Neural progenitor cell (in vitro differentiated cells): ENCODE results near the gene INCENP. TPM values are rescaled to one million over a fixed set of nuclear protein-coding genes. Genes with fewer than 3 reads are reported as not detected.
"Not testable (repeated sequence)": the region's sequence is repeated elsewhere in the genome, so short reads cannot be mapped to it uniquely, and the experiment has no call there.

Experiments used
- DNase-seq: peaks from one replicate; pipeline ENCODE4 v3.0.0-alpha.2; 2016; ENCODE audit warnings: low spot score
- H2AFZ ChIP-seq: fragments of 200-600 bp; sonication (generic); replicated peaks from 2 replicates; pipeline ENCODE4 v1.6.1; 2016; ENCODE audit warnings: antibody characterized with exemption
- H3F3A ChIP-seq: fragments of 200-600 bp; sonication (generic); 2 replicates; pipeline ENCODE4 v1.6.1; 2016; ENCODE audit warnings: antibody characterized with exemption, low read depth
- H3K27ac ChIP-seq: fragments of 200-600 bp; sonication (generic); 2 replicates; pipeline ENCODE4 v1.5.1; 2016; ENCODE audit warnings: mild to moderate bottlenecking
- H3K27me3 ChIP-seq: fragments of 200-600 bp; sonication (generic); 2 replicates; pipeline ENCODE4 v1.6.1; 2016; ENCODE audit warnings: mild to moderate bottlenecking, moderate library complexity
- H3K36me3 ChIP-seq: fragments of 200-600 bp; sonication (generic); 2 replicates; pipeline ENCODE4 v1.5.1; 2016
- H3K4me1 ChIP-seq: fragments of 200-600 bp; sonication (generic); 2 replicates; pipeline ENCODE4 v1.6.1; 2016; ENCODE audit warnings: mixed run types
- H3K4me2 ChIP-seq: fragments of 200-600 bp; sonication (generic); 2 replicates; pipeline ENCODE4 v1.6.1; 2016
- H3K4me3 ChIP-seq: fragments of 200-600 bp; sonication (generic); 2 replicates; pipeline ENCODE4 v1.5.1; 2016
- H3K79me2 ChIP-seq: fragments of 200-600 bp; sonication (generic); 2 replicates; pipeline ENCODE4 v1.6.1; 2016; ENCODE audit warnings: low read depth
- H3K9ac ChIP-seq: fragments of 200-600 bp; sonication (generic); 2 replicates; pipeline ENCODE4 v1.6.1; 2016
- H3K9me3 ChIP-seq: fragments of 200-600 bp; sonication (generic); 2 replicates; pipeline ENCODE4 v1.5.1; 2016; ENCODE audit warnings: low read depth
- H4K20me1 ChIP-seq: fragments of 200-600 bp; sonication (generic); 2 replicates; pipeline ENCODE4 v1.6.1; 2016; ENCODE audit warnings: low read depth
- H3K27ac Mint-ChIP-seq: 3 replicates; pipeline ENCODE4 v1.8.0; 2021; ENCODE audit warnings: mixed read lengths
- H3K27me3 Mint-ChIP-seq: 2 replicates; pipeline ENCODE4 v1.8.0; 2022; ENCODE audit warnings: low read depth, mild to moderate bottlenecking, inconsistent platforms, moderate library complexity, mixed read lengths; ENCODE audit not compliant: insufficient read depth
- H3K36me3 Mint-ChIP-seq: 3 replicates; pipeline ENCODE4 v1.8.0; 2021; ENCODE audit warnings: mixed read lengths
- H3K4me1 Mint-ChIP-seq: 3 replicates; pipeline ENCODE4 v1.8.0; 2021; ENCODE audit warnings: mixed read lengths
- H3K4me3 Mint-ChIP-seq: 3 replicates; pipeline ENCODE4 v1.8.0; 2021; ENCODE audit warnings: mild to moderate bottlenecking, moderate library complexity, mixed read lengths
- H3K9me3 Mint-ChIP-seq: 3 replicates; pipeline ENCODE4 v1.8.0; 2020; ENCODE audit warnings: mixed read lengths
- CTCF ChIP-seq: fragments of 200-600 bp; sonication (generic); IDR thresholded peaks from 2 replicates; pipeline ENCODE4 v1.5.1; 2017; ENCODE audit warnings: antibody characterized with exemption, mild to moderate bottlenecking
- EZH2 ChIP-seq: fragments of 200-600 bp; sonication (generic); IDR thresholded peaks from 2 replicates; pipeline ENCODE4 v1.6.1; 2017; ENCODE audit warnings: antibody characterized with exemption, mild to moderate bottlenecking, moderate library complexity
- EZH2phosphoT487 ChIP-seq: fragments of 200-600 bp; sonication (generic); IDR thresholded peaks from 2 replicates; pipeline ENCODE4 v1.6.1; 2017; ENCODE audit warnings: antibody characterized with exemption
- total RNA-seq: library from RNA; depleted of rRNA; stranded (reverse); fragments of >200 nt; gene quantifications from 2 replicates; pipeline ENCODE4 v1.2.3, GENCODE V29; 2015; ENCODE audit warnings: low replicate concordance

Gene INCENP
- total RNA-seq, 1 donor from 2014 or later, result 73.9 TPM

DNA sequence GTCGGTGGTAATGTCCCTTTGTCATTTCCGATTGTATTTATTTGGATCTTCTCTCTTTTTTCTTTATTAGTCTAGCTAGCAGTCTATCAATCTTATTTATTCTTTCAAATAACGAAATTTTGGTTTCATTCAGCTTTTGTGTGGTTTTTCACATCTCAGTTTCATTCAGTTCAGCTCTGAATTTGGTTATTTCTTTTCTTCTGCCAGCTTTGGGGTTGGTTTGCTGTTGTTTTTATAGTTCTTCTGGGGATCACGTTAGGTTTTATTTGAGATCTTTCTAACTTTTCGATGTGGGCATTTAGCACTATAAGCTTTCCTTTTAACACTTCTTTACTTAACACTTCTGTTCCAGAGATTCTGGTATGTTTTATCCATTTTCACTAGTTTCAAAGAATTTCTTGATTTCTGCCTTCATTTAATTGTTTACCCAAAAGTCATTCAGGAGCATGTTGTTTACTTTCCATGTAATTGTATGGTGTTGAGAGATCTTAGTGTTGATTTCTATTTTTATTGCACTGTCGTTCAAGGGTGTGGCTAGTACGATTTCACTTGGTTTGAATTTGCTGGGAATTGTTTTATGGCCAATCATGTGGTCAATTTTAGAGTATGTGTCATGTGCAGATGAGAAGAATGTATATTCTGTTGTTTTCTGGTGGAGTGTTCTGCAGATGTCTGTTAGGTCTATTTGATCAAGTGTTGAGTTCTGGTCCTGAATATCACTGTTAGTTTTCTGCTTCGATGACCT lies 58.5 kb downstream of the INCENP start:
- H4K20me1 ChIP-seq, result no peaks in the 10 kb centered on the region
- H3K4me3 ChIP-seq, result no peak overlapping the region
- Mint-ChIP-seq H3K9me3 (peaks cover 5% of the 10 kb centered on the region), H3K27ac (no peak overlapping the region), H3K4me1 (peaks cover 10% of the 10 kb centered on the region), H3K36me3 (no peaks in the 10 kb centered on the region), H3K4me3 (no peak overlapping the region), H3K27me3 (peaks cover 8% of the 10 kb centered on the region)
- no peak for DNase-seq
- H3K4me1 ChIP-seq, result peaks cover 6% of the 10 kb centered on the region
- no peak overlapping the region for H2AFZ ChIP-seq
- no peak overlapping the region for H3K4me2 ChIP-seq
- H3K9ac ChIP-seq, result no peak overlapping the region
- no peak overlapping the region for H3K27ac ChIP-seq
- H3K27me3 ChIP-seq, result no peaks in the 10 kb centered on the region
- H3K9me3 ChIP-seq, result no peaks in the 10 kb centered on the region
- no peaks in the 10 kb centered on the region for H3K79me2 ChIP-seq
- H3K36me3 ChIP-seq, result no peaks in the 10 kb centered on the region
- H3F3A ChIP-seq, result no peaks in the 10 kb centered on the region
- TF ChIP-seq CTCF (no peak), EZH2 (no peak), EZH2phosphoT487 (no peak)

- peaks cover 18% of the 10 kb centered on the region for H3K27me3 Mint-ChIP-seq
- Histone ChIP-seq H2AFZ (no peak overlapping the region), H3K4me3 (no peak overlapping the region), H3K4me1 (peaks cover 6% of the 10 kb centered on the region), H3K27me3 (no peaks in the 10 kb centered on the region), H3K9me3 (no peaks in the 10 kb centered on the region), H3K79me2 (no peaks in the 10 kb centered on the region), H3K4me2 (no peak overlapping the region), H3K36me3 (no peaks in the 10 kb centered on the region), H3K27ac (no peak overlapping the region), H3K9ac (no peak overlapping the region), H3F3A (no peaks in the 10 kb centered on the region), H4K20me1 (no peaks in the 10 kb centered on the region)
- peaks cover 5% of the 10 kb centered on the region for H3K9me3 Mint-ChIP-seq
- peaks cover 10% of the 10 kb centered on the region for H3K4me1 Mint-ChIP-seq
- no peak for DNase-seq
- no peak overlapping the region for H3K27ac Mint-ChIP-seq
- TF ChIP-seq EZH2phosphoT487, result no peak
- no peak overlapping the region for H3K4me3 Mint-ChIP-seq
- H3K36me3 Mint-ChIP-seq, result no peaks in the 10 kb centered on the region
Observed at GRCh38 chr11:62186195-62186594, 62.4 kb downstream of the INCENP start.

- H3K4me3 ChIP-seq, result no peak within 1 kb of the TSS
- no peak for DNase-seq
- Mint-ChIP-seq H3K9me3 (no peaks in the 10 kb centered on the region), H3K4me1 (peaks cover 13% of the 10 kb centered on the region), H3K36me3 (no peaks in the 10 kb centered on the region), H3K27me3 (peaks cover 25% of the 10 kb centered on the region), H3K27ac (no peak within 1 kb of the TSS), H3K4me3 (no peak within 1 kb of the TSS)
- H3K27me3 ChIP-seq, result no peaks in the 10 kb centered on the region
- no peaks in the 10 kb centered on the region for H3K79me2 ChIP-seq
- no peaks in the 10 kb centered on the region for H3K9me3 ChIP-seq
- no peak within 1 kb of the TSS for H2AFZ ChIP-seq
- H3K4me1 ChIP-seq, result peaks cover 6% of the 10 kb centered on the region
- TF ChIP-seq EZH2 (no peak), EZH2phosphoT487 (no peak), CTCF (no peak)
- no peak within 1 kb of the TSS for H3K4me2 ChIP-seq
- no peak within 1 kb of the TSS for H3K27ac ChIP-seq
- H3K9ac ChIP-seq, result no peak within 1 kb of the TSS
- H3F3A ChIP-seq, result no peaks in the 10 kb centered on the region
- no peaks in the 10 kb centered on the region for H3K36me3 ChIP-seq
- H4K20me1 ChIP-seq, result no peaks in the 10 kb centered on the region
Observed at GRCh38 chr11:62190011-62190410, 66.2 kb downstream of the INCENP start, which contains the start of gene SCGB1D1. Gene SCGB1D1 (plus strand): TSS chr11:62190216. CDS start chr11:62190285, 69 bp downstream.

- no peaks in the 10 kb centered on the region for H3F3A ChIP-seq
- H3K27ac ChIP-seq, result no peak overlapping the region
- Mint-ChIP-seq H3K36me3 (no peaks in the 10 kb centered on the region), H3K9me3 (no peaks in the 10 kb centered on the region), H3K27ac (no peak overlapping the region), H3K4me1 (peaks cover 13% of the 10 kb centered on the region), H3K4me3 (no peak overlapping the region), H3K27me3 (peaks cover 22% of the 10 kb centered on the region)
- H3K9ac ChIP-seq, result no peak overlapping the region
- no peaks in the 10 kb centered on the region for H3K79me2 ChIP-seq
- TF ChIP-seq EZH2phosphoT487, result no peak
- TF ChIP-seq EZH2, result no peak
- no peak for TF ChIP-seq CTCF
- H3K9me3 ChIP-seq, result no peaks in the 10 kb centered on the region
- no peaks in the 10 kb centered on the region for H3K27me3 ChIP-seq
- peak; percentile 63 for DNase-seq
- no peaks in the 10 kb centered on the region for H3K36me3 ChIP-seq
- no peak overlapping the region for H3K4me3 ChIP-seq
- no peak overlapping the region for H3K4me2 ChIP-seq
- H4K20me1 ChIP-seq, result no peaks in the 10 kb centered on the region
- H2AFZ ChIP-seq, result no peak overlapping the region
- peaks cover 6% of the 10 kb centered on the region for H3K4me1 ChIP-seq
Observed at GRCh38 chr11:62193952-62194351, 70.1 kb downstream of the INCENP start.

DNA sequence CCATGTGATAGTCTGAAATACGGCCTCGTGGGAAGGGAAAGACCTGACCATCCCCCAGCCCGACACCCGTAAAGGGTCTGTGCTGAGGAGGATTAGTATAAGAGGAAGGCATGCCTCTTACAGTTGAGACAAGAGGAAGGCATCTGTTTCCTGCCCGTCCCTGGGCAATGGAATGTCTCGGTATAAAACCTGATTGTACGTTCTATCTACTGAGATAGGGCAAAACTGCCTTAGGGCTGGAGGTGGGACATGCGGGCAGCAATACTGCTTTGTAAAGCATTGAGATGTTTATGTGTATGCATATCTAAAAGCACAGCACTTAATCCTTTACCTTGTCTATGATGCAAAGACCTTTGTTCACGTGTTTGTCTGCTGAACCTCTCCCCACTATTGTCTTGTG lies 71.2 kb downstream of the INCENP start:
- H3K4me3 ChIP-seq, H2AFZ ChIP-seq, H3K9ac ChIP-seq, H3K4me2 ChIP-seq, H4K20me1 ChIP-seq, H3K9me3 ChIP-seq, H3K36me3 ChIP-seq, H3F3A ChIP-seq, DNase-seq, H3K27ac ChIP-seq, H3K36me3 Mint-ChIP-seq, H3K4me1 ChIP-seq, H3K79me2 ChIP-seq, H3K27me3 ChIP-seq, H3K27ac Mint-ChIP-seq, H3K9me3 Mint-ChIP-seq, H3K4me3 Mint-ChIP-seq: not testable (repeated sequence)
- H3K4me1 Mint-ChIP-seq, result peaks cover 13% of the 10 kb centered on the region
- peaks cover 14% of the 10 kb centered on the region for H3K27me3 Mint-ChIP-seq
